B cell (primary cell): ENCODE data around the gene ZNF611. TPM values are rescaled to one million over a fixed set of nuclear protein-coding genes. Genes with fewer than 3 reads are reported as not detected.
"Not testable (repeated sequence)": the region's sequence is repeated elsewhere in the genome, so short reads cannot be mapped to it uniquely, and the experiment has no call there.

Experiments used
- ATAC-seq: fragments of 200-7000 bp; cut with Tn5 transposase; one replicate; pipeline ENCODE4 v1.10.0; 2021; ENCODE audit warnings: low read depth, mild to moderate bottlenecking, moderate number of reproducible peaks, moderate library complexity
- CTCF ChIA-PET: fragments of 350-600 bp; sonication (Branson Sonifier 250); formaldehyde crosslinking; loops from one replicate; lab custom pipeline; 2021; ENCODE audit warnings: antibody characterized with exemption, inconsistent platforms; lab: Charles Lee
- POLR2A ChIA-PET: fragments of 350-600 bp; sonication (Branson Sonifier 250); formaldehyde crosslinking; loops from one replicate; lab custom pipeline; 2021; ENCODE audit warnings: antibody characterized with exemption; lab: Charles Lee
- DNase-seq: peaks from one replicate; pipeline ENCODE4 v3.0.0; 2013
- H2AFZ ChIP-seq: 2 replicates; pipeline ENCODE4 v1.6.1; 2012; ENCODE audit warnings: mild to moderate bottlenecking, low read depth, low read length; ENCODE audit not compliant: insufficient read depth, poor library complexity, severe bottlenecking
- H3K27ac ChIP-seq, 2 donors: 1 replicate in 1 of 2; 2 replicates in 1 of 2; pipeline ENCODE4 v1.5.1; 2012 to 2013; ENCODE audit warnings: low read length in 2 of 2, mild to moderate bottlenecking in 2 of 2, moderate library complexity in 1 of 2
- H3K27me3 ChIP-seq, 4 experiments: fragments of 200-600 bp in 1 of 4; sonication (generic) in 1 of 4; replicated peaks in 1 of 4; 1 replicate in 2 of 4; 2 replicates in 2 of 4; pipeline versions ENCODE4 v1.6.1 to v1.7.0; 2013 to 2016; ENCODE audit warnings: low read length in 3 of 4, mild to moderate bottlenecking in 2 of 4, mixed read lengths in 1 of 4, moderate library complexity in 1 of 4; ENCODE audit not compliant: insufficient read depth in 4 of 4, control insufficient read depth in 3 of 4; ENCODE audit errors: control extremely low read depth in 1 of 4
- H3K36me3 ChIP-seq, 2 experiments: replicated peaks in 1 of 2; 1 replicate in 1 of 2; 2 replicates in 1 of 2; pipeline versions ENCODE4 v1.6.1 to v1.7.1; 2013; ENCODE audit warnings: low read length in 1 of 2; ENCODE audit not compliant: insufficient read depth in 2 of 2, control insufficient read depth in 1 of 2; ENCODE audit errors: control extremely low read depth in 1 of 2, extremely low read depth in 1 of 2
- H3K4me1 ChIP-seq, 2 donors: fragments of 200-600 bp in 1 of 2; sonication (generic) in 1 of 2; 1 replicate in 1 of 2; 2 replicates in 1 of 2; pipeline versions ENCODE4 v1.5.1 to v1.6.1; 2013 to 2017; ENCODE audit warnings: low read length in 2 of 2; ENCODE audit not compliant: control insufficient read depth in 2 of 2, insufficient read depth in 2 of 2
- H3K4me2 ChIP-seq: replicated peaks from 2 replicates; pipeline ENCODE3; 2012; ENCODE audit warnings: mild to moderate bottlenecking, low read depth, low read length; ENCODE audit not compliant: poor library complexity, severe bottlenecking
- H3K4me3 ChIP-seq, 5 experiments: fragments of 200-600 bp in 1 of 5; sonication (generic) in 1 of 5; 1 replicate in 3 of 5; 2 replicates in 2 of 5; pipeline versions ENCODE4 v1.5.1 to v1.7.0; 2011 to 2016; ENCODE audit warnings: low read length in 4 of 5, mild to moderate bottlenecking in 4 of 5, low read depth in 2 of 5, control low read depth in 1 of 5, moderate library complexity in 1 of 5; ENCODE audit not compliant: insufficient read depth in 1 of 5; ENCODE audit errors: control extremely low read depth in 1 of 5, extremely low read depth in 1 of 5
- H3K79me2 ChIP-seq: fragments of 200-600 bp; sonication (generic); one replicate; pipeline ENCODE4 v1.6.0; 2016; ENCODE audit warnings: low read length; ENCODE audit not compliant: control insufficient read depth, insufficient read depth
- H3K9ac ChIP-seq: fragments of 200-600 bp; sonication (generic); 2 replicates; pipeline ENCODE4 v1.6.1; 2017; ENCODE audit warnings: mild to moderate bottlenecking, low read length, moderate library complexity
- H3K9me3 ChIP-seq, 3 donors: one replicate each; pipeline versions ENCODE4 v1.6.1 to v1.7.1; 2013; ENCODE audit warnings: low read length in 2 of 3; ENCODE audit not compliant: control insufficient read depth in 2 of 3, insufficient read depth in 1 of 3; ENCODE audit errors: control extremely low read depth in 1 of 3
- H4K20me1 ChIP-seq: 2 replicates; pipeline ENCODE4 v1.6.0; 2012; ENCODE audit warnings: mild to moderate bottlenecking, low read length; ENCODE audit not compliant: insufficient read depth, control insufficient read depth, poor library complexity, severe bottlenecking
- H3K27ac Mint-ChIP-seq: one replicate; pipeline ENCODE4 v1.8.0; 2021; ENCODE audit warnings: mixed read lengths
- H3K27me3 Mint-ChIP-seq: one replicate; pipeline ENCODE4 v1.8.0; 2021; ENCODE audit warnings: mixed read lengths
- H3K4me1 Mint-ChIP-seq: one replicate; pipeline ENCODE4 v1.8.0; 2021; ENCODE audit warnings: mixed read lengths
- H3K4me3 Mint-ChIP-seq: one replicate; pipeline ENCODE4 v1.8.0; 2021; ENCODE audit warnings: mixed read lengths
- H3K9me3 Mint-ChIP-seq: one replicate; pipeline ENCODE4 v1.8.0; 2022; ENCODE audit warnings: mixed read lengths; ENCODE audit not compliant: insufficient read depth
- EZH2 ChIP-seq: IDR thresholded peaks from 2 replicates; pipeline ENCODE4 v1.6.1; 2012; ENCODE audit warnings: borderline replicate concordance, low read depth, mild to moderate bottlenecking, moderate library complexity, low read length; ENCODE audit not compliant: insufficient read depth, poor library complexity, severe bottlenecking
- WGBS: methylation state at CpG from one replicate; pipeline ENCODE4 v1.1.5; 2013; ENCODE audit warnings: missing lambda C conversion rate; ENCODE audit not compliant: insufficient coverage; 5-methylcytosine and 5-hydroxymethylcytosine counted together
- intact Hi-C: fragments of 100-400 bp; cut with micrococcal nuclease; formaldehyde crosslinking; loops from one replicate; pipeline ENCODE4 v1.10.0; 2022
- polyA plus RNA-seq: library from polyadenylated mRNA; depleted of rRNA; stranded (reverse); fragments of >200 nt; gene quantifications from 2 replicates; pipeline ENCODE4 v1.2.3, GENCODE V29; 2012
- total RNA-seq, 2 donors: library from RNA; stranded (reverse); fragments of 120-200 nt in 1 of 2; gene quantifications; 1 replicate in 1 of 2; 2 replicates in 1 of 2; pipeline versions ENCODE4 v1.2.3 to v1.2.4, GENCODE V29; 2013 to 2022
- TF ChIP-seq, protein P1 (sequence below): fragments of 200-600 bp; IDR thresholded peaks from one replicate; pipeline ENCODE4 v1.8.0; 2022; ENCODE audit warnings: antibody characterized with exemption, mild to moderate bottlenecking

ZNF611 gene
- total and polyA plus RNA-seq, 2 donors (not counting 1 experiment from before 2014, with no cell fraction given): 10.2 to 51.5 TPM

GRCh38 chr19:52734331-52734892, 432 bp downstream of the ZNF611 start:
- CTCF ChIA-PET: no interaction called here
- intact Hi-C loops: loop anchor here (2.0 kb wide), 1 partner anchor 732 kb away; the partner anchor contains the start of gene ZNF813
- DNase-seq: no peak

GRCh38 chr19:52726051-52726450, 8.8 kb downstream of the ZNF611 start:
- 95% methylated on average over 10 of the region's 16 CpGs for WGBS
- H3K4me3 ChIP-seq, POLR2A ChIA-PET, H3K4me3 Mint-ChIP-seq, CTCF ChIA-PET, H3K4me2 ChIP-seq, intact Hi-C loops, ATAC-seq, H3K4me1 ChIP-seq, H3K9ac ChIP-seq, H3K9me3 Mint-ChIP-seq, DNase-seq, H3K27me3 ChIP-seq, H3K4me1 Mint-ChIP-seq, H3K27me3 Mint-ChIP-seq, H2AFZ ChIP-seq, H3K27ac Mint-ChIP-seq, H3K27ac ChIP-seq, H4K20me1 ChIP-seq: not testable (repeated sequence)
- Histone ChIP-seq H3K9me3 (peaks cover 0 to 20% (median 0%) of the 10 kb centered on the region in 3 donors), H3K36me3 (peaks cover 0 to 38% of the 10 kb centered on the region in 2 experiments), H3K79me2 (peaks cover 24% of the 10 kb centered on the region)

More at GRCh38 chr19:52734331-52734892, 432 bp downstream of the ZNF611 start:
- Mint-ChIP-seq H3K9me3 (no peaks in the 10 kb centered on the region), H3K27ac (peak overlapping the region; percentile 92), H3K4me1 (peaks cover 28% of the 10 kb centered on the region), H3K4me3 (peak overlapping the region; percentile 93), H3K27me3 (no peaks in the 10 kb centered on the region)
- ATAC-seq: peak; percentile 15
- WGBS: under 1% methylated on average over 34 of the region's 39 CpGs
- Histone ChIP-seq H3K4me3 (peak overlapping the region; percentile 67 to 96 (median 90)), H3K4me2 (peak overlapping the region; percentile 96), H3K27me3 (no peaks in the 10 kb centered on the region), H3K36me3 (no peaks in the 10 kb centered on the region), H2AFZ (peak overlapping the region; percentile 87), H3K9ac (peak overlapping the region; percentile 89), H3K4me1 (peaks cover 10 to 19% of the 10 kb centered on the region in 2 donors), H4K20me1 (no peaks in the 10 kb centered on the region), H3K9me3 (peaks cover 0 to 22% (median 0%) of the 10 kb centered on the region in 3 donors), H3K79me2 (peaks cover 42% of the 10 kb centered on the region), H3K27ac (peak overlapping the region; percentile 74 to 91)
- POLR2A ChIA-PET: no interaction called here
- TF ChIP-seq, protein P1, sequence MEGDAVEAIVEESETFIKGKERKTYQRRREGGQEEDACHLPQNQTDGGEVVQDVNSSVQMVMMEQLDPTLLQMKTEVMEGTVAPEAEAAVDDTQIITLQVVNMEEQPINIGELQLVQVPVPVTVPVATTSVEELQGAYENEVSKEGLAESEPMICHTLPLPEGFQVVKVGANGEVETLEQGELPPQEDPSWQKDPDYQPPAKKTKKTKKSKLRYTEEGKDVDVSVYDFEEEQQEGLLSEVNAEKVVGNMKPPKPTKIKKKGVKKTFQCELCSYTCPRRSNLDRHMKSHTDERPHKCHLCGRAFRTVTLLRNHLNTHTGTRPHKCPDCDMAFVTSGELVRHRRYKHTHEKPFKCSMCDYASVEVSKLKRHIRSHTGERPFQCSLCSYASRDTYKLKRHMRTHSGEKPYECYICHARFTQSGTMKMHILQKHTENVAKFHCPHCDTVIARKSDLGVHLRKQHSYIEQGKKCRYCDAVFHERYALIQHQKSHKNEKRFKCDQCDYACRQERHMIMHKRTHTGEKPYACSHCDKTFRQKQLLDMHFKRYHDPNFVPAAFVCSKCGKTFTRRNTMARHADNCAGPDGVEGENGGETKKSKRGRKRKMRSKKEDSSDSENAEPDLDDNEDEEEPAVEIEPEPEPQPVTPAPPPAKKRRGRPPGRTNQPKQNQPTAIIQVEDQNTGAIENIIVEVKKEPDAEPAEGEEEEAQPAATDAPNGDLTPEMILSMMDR: no peak
- no peak for TF ChIP-seq EZH2
